Colonic mucosa (tissue), 4 donors: ENCODE data around the gene KRT73. TPM values are rescaled to one million over a fixed set of nuclear protein-coding genes. Genes with fewer than 3 reads are reported as not detected.

Source experiments
- DNase-seq: peaks from one replicate; pipeline ENCODE4 v3.0.0-alpha.2; 2020
- H3K27ac ChIP-seq: fragments of 200-600 bp; one replicate; pipeline ENCODE4 v1.8.0; 2021
- H3K27me3 ChIP-seq: fragments of 200-600 bp; one replicate; pipeline ENCODE4 v1.8.0; 2021
- H3K36me3 ChIP-seq: fragments of 200-600 bp; one replicate; pipeline ENCODE4 v1.8.0; 2021
- H3K4me1 ChIP-seq: fragments of 200-600 bp; one replicate; pipeline ENCODE4 v1.8.0; 2021; ENCODE audit warnings: mild to moderate bottlenecking
- H3K4me3 ChIP-seq: fragments of 200-600 bp; one replicate; pipeline ENCODE4 v1.8.0; 2021
- H3K9ac ChIP-seq, 2 donors: one replicate each; pipeline ENCODE4 v1.7.0; 2013; ENCODE audit warnings: control low read depth in 2 of 2, low read depth in 2 of 2, low read length in 2 of 2
- H3K9me3 ChIP-seq: fragments of 200-600 bp; one replicate; pipeline ENCODE4 v1.8.0; 2021
- CTCF ChIP-seq: fragments of 200-600 bp; IDR thresholded peaks from one replicate; pipeline ENCODE4 v1.8.0; 2022; ENCODE audit warnings: antibody characterized with exemption, mild to moderate bottlenecking
- intact Hi-C: fragments of 100-400 bp; cut with DNase I; formaldehyde crosslinking; loops from one replicate; pipeline ENCODE4 v1.14.1; 2022
- total RNA-seq, 2 donors: library from RNA; stranded (reverse); fragmentation: NEBNext Ultra II Directional in 1 of 2; extraction: Animal tissue kit (Norgen Biotek cat#: 25700) in 1 of 2; gene quantifications; one replicate each; pipeline ENCODE4 v1.2.1, GENCODE V29; 2021
- donor health status: healthy.
- donor health status: DM: no; HTN: no; CAD: no.
- donor health status: DM: no; HTN: no; CAD: no.

The KRT73 gene
- total RNA-seq, 2 donors from 2014 or later = not detected

- Histone ChIP-seq H3K9me3 (no peaks in the 10 kb centered on the region), H3K4me1 (peaks cover 4% of the 10 kb centered on the region), H3K9ac (no peak overlapping the region), H3K27ac (no peak overlapping the region), H3K36me3 (no peaks in the 10 kb centered on the region), H3K4me3 (no peak overlapping the region), H3K27me3 (no peaks in the 10 kb centered on the region)
- DNase-seq = peak; percentile 13
- no peak for TF ChIP-seq CTCF
- intact Hi-C loops = no loop called here
These were observed 28.3 kb upstream of the KRT73 start for GRCh38 chr12:52646613-52647012.

GRCh38 chr12:52645982-52646381 is 27.6 kb upstream of the KRT73 start:
- H3K9ac ChIP-seq = no peak overlapping the region
- peak; percentile 18 for DNase-seq
- no peak for TF ChIP-seq CTCF
- no peak overlapping the region for H3K4me3 ChIP-seq
- H3K27ac ChIP-seq = no peak overlapping the region
- H3K36me3 ChIP-seq = no peaks in the 10 kb centered on the region
- H3K9me3 ChIP-seq = no peaks in the 10 kb centered on the region
- peaks cover 4% of the 10 kb centered on the region for H3K4me1 ChIP-seq
- H3K27me3 ChIP-seq = no peaks in the 10 kb centered on the region
- intact Hi-C loops = no loop called here

GRCh38 chr12:52645120-52645761 is 26.9 kb upstream of the KRT73 start:
- H3K27me3 ChIP-seq = no peaks in the 10 kb centered on the region
- TF ChIP-seq CTCF = no peak
- H3K9ac ChIP-seq = no peak overlapping the region
- no peak overlapping the region for H3K27ac ChIP-seq
- H3K36me3 ChIP-seq = no peaks in the 10 kb centered on the region
- peak; percentile 18 for DNase-seq
- intact Hi-C loops = no loop called here
- no peak overlapping the region for H3K4me3 ChIP-seq
- no peaks in the 10 kb centered on the region for H3K9me3 ChIP-seq
- H3K4me1 ChIP-seq = peaks cover 2% of the 10 kb centered on the region

GRCh38 chr12:52644078-52644415 is 25.7 kb upstream of the KRT73 start:
- no peaks in the 10 kb centered on the region for H3K4me1 ChIP-seq
- no peak overlapping the region for H3K27ac ChIP-seq
- no peak for TF ChIP-seq CTCF
- H3K4me3 ChIP-seq = no peak overlapping the region
- DNase-seq = peak; percentile 10
- no peaks in the 10 kb centered on the region for H3K9me3 ChIP-seq
- H3K27me3 ChIP-seq = no peaks in the 10 kb centered on the region
- intact Hi-C loops = no loop called here
- no peaks in the 10 kb centered on the region for H3K36me3 ChIP-seq
- no peak overlapping the region for H3K9ac ChIP-seq

GRCh38 chr12:52643233-52644077 is 25.1 kb upstream of the KRT73 start:
- TF ChIP-seq CTCF = no peak
- Histone ChIP-seq H3K4me1 (no peaks in the 10 kb centered on the region), H3K9ac (no peak overlapping the region), H3K4me3 (no peak overlapping the region), H3K36me3 (no peaks in the 10 kb centered on the region), H3K27ac (no peak overlapping the region), H3K27me3 (no peaks in the 10 kb centered on the region), H3K9me3 (no peaks in the 10 kb centered on the region)
- intact Hi-C loops = no loop called here
- DNase-seq = peak; percentile 9
